H1 (cell line): ENCODE results near the gene SPACA7. TPM values are rescaled to one million over a fixed set of nuclear protein-coding genes. Genes with fewer than 3 reads are reported as not detected.

Experiments
- CTCF ChIP-seq, 3 experiments: IDR thresholded peaks; 1 replicate in 2 of 3; 2 replicates in 1 of 3; pipeline versions ENCODE4 v1.5.1 to v1.6.1; 2011; ENCODE audit warnings: low read length in 3 of 3, mild to moderate bottlenecking in 3 of 3, inconsistent platforms in 2 of 3, low read depth in 1 of 3, moderate library complexity in 1 of 3; ENCODE audit not compliant: insufficient read depth in 1 of 3; ENCODE audit errors: control extremely low read depth in 1 of 3
- HDAC2 ChIP-seq, 2 experiments: fragments of 300-600 bp in 1 of 2; sonication (generic) in 1 of 2; IDR thresholded peaks; 2 replicates each; pipeline ENCODE4 v1.6.1; 2011 to 2012; ENCODE audit warnings: low read depth in 2 of 2, low read length in 2 of 2, mild to moderate bottlenecking in 2 of 2, moderate library complexity in 2 of 2, borderline replicate concordance in 1 of 2, inconsistent platforms in 1 of 2
- MAX ChIP-seq: IDR thresholded peaks from 2 replicates; pipeline ENCODE4 v1.6.1; 2012; ENCODE audit warnings: inconsistent platforms
- RFX5 ChIP-seq: IDR thresholded peaks from 2 replicates; pipeline ENCODE4 v1.6.1; 2011; ENCODE audit warnings: low read depth, low read length, improper control_type of control experiment, borderline replicate concordance
- SIN3A ChIP-seq, 2 experiments: IDR thresholded peaks in 1 of 2; conservative IDR thresholded peaks in 1 of 2; 2 replicates each; pipeline ENCODE4 v1.6.1; 2011 to 2012; ENCODE audit warnings: low read length in 2 of 2, improper control_type of control experiment in 1 of 2, low read depth in 1 of 2, mild to moderate bottlenecking in 1 of 2
- SP2 ChIP-seq: IDR thresholded peaks from 2 replicates; pipeline ENCODE4 v1.6.1; 2012; ENCODE audit warnings: mild to moderate bottlenecking, low read length, inconsistent platforms
- TBP ChIP-seq: IDR thresholded peaks from 2 replicates; pipeline ENCODE4 v1.6.1; 2011; ENCODE audit warnings: low read depth, low read length, improper control_type of control experiment
- polyA plus RNA-seq, 7 experiments: library from polyadenylated mRNA; depleted of rRNA in 3 of 7; stranded (reverse) in 5 of 7; unstranded in 2 of 7; fragments of >200 nt in 5 of 7; fragments of 200-250 nt in 2 of 7; gene quantifications; 1 replicate in 5 of 7; 2 replicates in 1 of 7; 4 replicates in 1 of 7; pipeline versions ENCODE4 v1.2.1 to v1.2.3, GENCODE V29; 2011 to 2013; ENCODE audit warnings: missing spikeins in 2 of 7, mixed read lengths in 2 of 7
- total RNA-seq: library from RNA; stranded (reverse); fragmentation: NEBNext Ultra II Directional; extraction: Animal tissue kit (Norgen Biotek cat#: 25700); gene quantifications from 2 replicates; pipeline ENCODE4 v1.2.1, GENCODE V29; 2021

The SPACA7 gene
- total and polyA plus RNA-seq, 2 of the 8 experiments (the other 6 are each of a cell fraction or from before 2014, with no cell fraction given): not detected

- TF ChIP-seq CTCF (IDR thresholded peaks at IDR 0.05; ENCODE audit: control extremely low read depth in 1 of 3, insufficient read depth in 1 of 3, low read depth in 1 of 3, low read length in 3 of 3) (no peak), RFX5 (no peak), TBP (no peak), SIN3A (conservative IDR thresholded peaks at IDR 0.05 in 1 of 2, IDR thresholded peaks at IDR 0.05 in 1 of 2; ENCODE audit: low read depth in 1 of 2, low read length in 2 of 2) (no peak), SP2 (no peak), MAX (no peak), HDAC2 (IDR thresholded peaks at IDR 0.05; ENCODE audit: borderline replicate concordance in 1 of 2, low read depth in 2 of 2, low read length in 2 of 2) (no peak)
- TF ChIP-seq, all 59 proteins: peak for 0
These were observed 49.3 kb upstream of the SPACA7 start (continued) for GRCh38 chr13:112326821-112327370.
